GM12874 (cell line): Measurements from ENCODE around the gene ABCA13.

Source experiments
- TF ChIP-seq, protein P1 (sequence below): IDR thresholded peaks from 2 replicates; pipeline ENCODE4 v1.5.1; 2011; ENCODE audit warnings: low read depth, mild to moderate bottlenecking, control low read depth, low read length, moderate library complexity; ENCODE audit not compliant: insufficient read depth

Gene ABCA13

DNA sequence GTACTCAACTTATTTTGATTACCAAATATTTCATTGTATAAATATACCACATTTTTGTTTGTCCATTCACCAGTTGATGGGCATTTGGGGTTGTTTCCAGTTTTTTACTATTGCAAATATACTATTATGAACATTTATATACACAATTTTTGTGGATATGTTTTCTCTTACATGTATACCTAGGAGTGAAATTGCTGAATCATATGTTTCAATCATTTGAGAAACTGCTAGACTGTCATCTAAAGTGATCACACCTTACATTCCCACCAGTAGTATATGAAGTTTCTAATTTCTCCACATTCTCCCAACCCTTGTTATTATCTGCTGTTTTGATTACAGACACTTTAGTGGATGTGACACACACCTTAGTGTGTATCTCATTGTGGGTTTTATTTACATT, 257.9 kb downstream of the ABCA13 start:
- TF ChIP-seq, protein P1, sequence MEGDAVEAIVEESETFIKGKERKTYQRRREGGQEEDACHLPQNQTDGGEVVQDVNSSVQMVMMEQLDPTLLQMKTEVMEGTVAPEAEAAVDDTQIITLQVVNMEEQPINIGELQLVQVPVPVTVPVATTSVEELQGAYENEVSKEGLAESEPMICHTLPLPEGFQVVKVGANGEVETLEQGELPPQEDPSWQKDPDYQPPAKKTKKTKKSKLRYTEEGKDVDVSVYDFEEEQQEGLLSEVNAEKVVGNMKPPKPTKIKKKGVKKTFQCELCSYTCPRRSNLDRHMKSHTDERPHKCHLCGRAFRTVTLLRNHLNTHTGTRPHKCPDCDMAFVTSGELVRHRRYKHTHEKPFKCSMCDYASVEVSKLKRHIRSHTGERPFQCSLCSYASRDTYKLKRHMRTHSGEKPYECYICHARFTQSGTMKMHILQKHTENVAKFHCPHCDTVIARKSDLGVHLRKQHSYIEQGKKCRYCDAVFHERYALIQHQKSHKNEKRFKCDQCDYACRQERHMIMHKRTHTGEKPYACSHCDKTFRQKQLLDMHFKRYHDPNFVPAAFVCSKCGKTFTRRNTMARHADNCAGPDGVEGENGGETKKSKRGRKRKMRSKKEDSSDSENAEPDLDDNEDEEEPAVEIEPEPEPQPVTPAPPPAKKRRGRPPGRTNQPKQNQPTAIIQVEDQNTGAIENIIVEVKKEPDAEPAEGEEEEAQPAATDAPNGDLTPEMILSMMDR: no peak

DNA sequence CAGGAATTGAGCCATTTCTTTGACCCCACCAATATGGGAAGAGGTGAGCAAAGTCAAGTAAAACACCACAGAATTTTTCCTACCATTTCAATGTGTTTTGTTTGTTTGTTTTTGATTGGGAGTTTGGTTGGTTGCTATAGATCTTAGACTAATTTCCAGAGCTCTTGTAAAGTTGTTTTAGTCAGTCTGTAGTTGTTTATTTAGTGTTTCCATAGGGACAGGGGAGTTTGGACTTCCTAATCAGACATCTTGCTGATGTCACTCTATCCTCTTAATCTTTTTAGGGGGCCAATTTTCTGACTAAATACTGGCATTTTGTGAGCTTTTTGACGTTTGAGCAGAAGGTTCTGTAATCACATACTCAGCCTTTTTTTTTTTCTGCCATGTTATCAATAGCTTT, 266.9 kb downstream of the ABCA13 start:
- TF ChIP-seq, protein P1: no peak

DNA sequence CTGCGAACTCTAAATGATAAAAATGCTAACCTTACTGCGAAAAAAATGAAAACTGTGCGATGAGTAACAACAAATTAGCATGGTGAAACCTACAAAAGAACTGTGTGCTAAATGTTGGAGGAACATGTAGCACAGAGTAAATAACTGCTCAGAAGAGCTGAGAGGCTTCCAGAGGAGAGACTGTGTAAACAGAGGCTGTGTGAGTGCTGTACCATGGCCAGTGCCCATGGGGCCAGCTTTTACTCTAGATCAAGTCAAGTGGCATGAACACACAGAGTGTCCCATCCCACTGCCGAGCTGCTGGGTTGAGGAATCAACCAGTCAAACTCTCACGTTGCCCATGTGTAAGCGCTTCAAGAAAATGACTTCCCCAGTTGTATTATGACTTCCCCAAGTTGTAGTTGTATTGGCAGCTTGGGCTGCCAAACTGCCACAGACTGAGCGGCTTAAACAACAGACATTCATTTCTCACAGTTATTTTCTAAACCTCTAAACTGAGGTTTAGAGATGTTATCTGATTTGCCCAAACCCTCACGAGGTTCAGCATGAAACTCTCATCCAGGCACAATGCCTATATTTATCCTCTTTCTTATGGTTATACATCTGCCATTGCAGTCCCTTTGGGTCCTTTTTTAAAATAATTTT, 270.7 kb downstream of the ABCA13 start:
- TF ChIP-seq, protein P1: no peak

DNA sequence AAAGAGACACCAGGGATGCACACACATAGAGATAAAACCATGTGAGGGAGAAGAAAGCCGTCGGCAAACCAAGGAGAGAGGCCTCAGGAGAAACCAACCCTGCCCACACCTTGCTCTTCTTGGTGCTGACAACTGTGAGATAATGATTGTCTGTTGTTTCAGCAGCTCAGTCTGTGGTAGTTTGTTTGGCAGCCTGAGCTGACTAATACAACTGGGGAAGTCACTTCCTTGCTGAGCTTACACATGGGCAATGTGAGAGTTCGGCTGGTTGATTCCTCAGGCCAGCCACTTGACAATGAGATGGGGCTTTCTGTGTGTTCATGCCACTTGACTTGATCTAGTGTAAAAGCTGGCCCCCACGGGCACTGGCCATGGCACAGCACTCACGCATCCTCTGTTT, 271.8 kb downstream of the ABCA13 start:
- TF ChIP-seq, protein P1: no peak

DNA sequence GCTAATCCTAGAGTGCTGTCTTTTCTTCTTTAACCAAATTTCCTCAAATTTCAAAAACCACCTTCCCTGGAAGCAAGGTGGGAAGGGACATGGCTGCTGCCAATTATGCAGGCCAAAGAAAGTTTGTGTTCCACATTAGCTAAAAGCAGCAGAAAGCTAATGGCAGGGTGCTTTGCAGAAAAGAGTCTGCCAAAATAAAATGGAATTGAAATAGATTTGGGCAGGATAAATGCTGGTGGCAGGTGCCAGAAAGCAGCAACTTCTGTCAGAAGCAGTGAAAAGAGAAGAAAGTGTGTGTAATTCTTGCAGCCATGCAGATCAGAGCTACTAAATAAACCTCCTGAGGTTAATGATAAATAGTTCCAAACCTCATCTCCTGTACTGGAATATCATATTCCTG, 275.5 kb downstream of the ABCA13 start:
- TF ChIP-seq, protein P1: no peak

DNA sequence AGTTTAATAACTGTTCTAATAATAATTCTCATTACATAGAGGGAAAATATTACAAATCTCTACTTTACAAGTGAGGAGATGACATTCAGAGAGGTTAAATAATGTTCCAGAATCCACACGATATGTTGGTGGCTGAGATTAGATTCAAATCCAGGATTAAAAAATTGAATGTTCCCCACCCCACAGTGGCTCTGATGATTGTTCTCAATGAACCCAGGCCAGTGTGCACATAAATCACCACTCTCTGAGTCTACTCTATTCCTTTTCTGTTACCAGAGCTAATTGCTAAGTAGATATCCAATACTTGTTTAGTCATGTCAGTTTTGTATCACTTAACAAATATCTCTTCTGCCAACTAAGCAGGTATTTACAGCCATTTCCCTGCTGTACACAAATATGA, 281.0 kb downstream of the ABCA13 start:
- TF ChIP-seq, protein P1: no peak

DNA sequence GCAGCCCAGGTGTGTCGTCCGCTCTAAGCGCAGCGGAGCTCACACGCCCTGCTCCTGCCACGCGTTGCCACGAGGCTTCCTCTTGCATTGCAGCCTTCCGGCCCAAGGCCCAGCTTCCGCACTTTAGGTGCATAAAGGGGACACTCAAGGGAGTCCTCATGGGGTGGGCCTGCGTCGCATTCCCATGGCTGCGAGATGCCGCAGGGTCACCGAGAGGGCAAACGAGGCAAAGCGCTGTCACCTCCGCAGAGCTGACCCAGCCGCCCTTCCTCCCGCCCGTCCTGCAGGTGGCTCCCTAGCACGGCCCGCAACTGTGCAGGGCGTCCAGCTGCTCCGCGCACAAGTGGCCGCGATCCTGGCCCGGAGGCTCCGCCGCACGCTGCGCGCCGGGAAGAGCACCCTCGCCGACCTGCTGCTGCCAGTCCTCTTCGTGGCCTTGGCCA, 283.5 kb downstream of the ABCA13 start:
- TF ChIP-seq, protein P1: no peak

DNA sequence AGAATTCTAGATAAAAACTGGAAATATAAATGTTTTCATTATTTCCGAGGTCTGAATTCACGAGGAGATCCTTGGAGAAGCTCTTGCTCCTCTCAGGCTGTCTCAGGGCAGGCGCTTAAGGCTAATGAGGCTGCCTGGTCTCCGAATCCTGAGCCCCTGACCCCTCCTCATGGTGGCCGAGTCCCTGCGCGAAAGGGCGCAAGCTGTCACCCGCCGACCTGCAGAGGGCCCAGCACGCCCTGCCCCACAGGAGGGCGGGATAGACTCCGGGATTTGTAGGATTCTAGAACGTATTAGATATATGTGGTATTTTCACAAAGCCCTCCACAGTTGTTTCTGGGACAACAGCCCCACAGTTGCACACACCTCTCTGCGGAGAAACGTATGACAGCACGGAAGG, 284.1 kb downstream of the ABCA13 start:
- TF ChIP-seq, protein P1: no peak
